ENCODE measurements around the gene RNF123.
"Not testable (repeated sequence)": the region's sequence is repeated elsewhere in the genome, so short reads cannot be mapped to it uniquely, and the experiment has no call there.

Gene RNF123

GRCh38 chr3:49673715-49674496 is 15.5 kb upstream of the RNF123 start, which contains the start of gene APEH:
Gene APEH, plus strand, starts transcription at chr3:49674351. Its CDS starts 51 bp downstream, at chr3:49674402.
- H3K4me3 ChIP-seq (ENCODE audit: low read length), result peak within 1 kb of the TSS; percentile 88
- H3K27me3 ChIP-seq (ENCODE audit: control insufficient read depth, insufficient read depth, low read length), result no peaks in the 10 kb centered on the region
- peak within 1 kb of the TSS; percentile 89 for H3K27ac ChIP-seq (ENCODE audit: low read depth, low read length)
- H3K4me1 ChIP-seq (ENCODE audit: control insufficient read depth, insufficient read depth, low read length), result peaks cover 7% of the 10 kb centered on the region
- H3K9ac ChIP-seq (ENCODE audit: low read length), result peak within 1 kb of the TSS; percentile 77
- peaks cover 20% of the 10 kb centered on the region for H3K36me3 ChIP-seq (ENCODE audit: control insufficient read depth, insufficient read depth, low read length)

DNA sequence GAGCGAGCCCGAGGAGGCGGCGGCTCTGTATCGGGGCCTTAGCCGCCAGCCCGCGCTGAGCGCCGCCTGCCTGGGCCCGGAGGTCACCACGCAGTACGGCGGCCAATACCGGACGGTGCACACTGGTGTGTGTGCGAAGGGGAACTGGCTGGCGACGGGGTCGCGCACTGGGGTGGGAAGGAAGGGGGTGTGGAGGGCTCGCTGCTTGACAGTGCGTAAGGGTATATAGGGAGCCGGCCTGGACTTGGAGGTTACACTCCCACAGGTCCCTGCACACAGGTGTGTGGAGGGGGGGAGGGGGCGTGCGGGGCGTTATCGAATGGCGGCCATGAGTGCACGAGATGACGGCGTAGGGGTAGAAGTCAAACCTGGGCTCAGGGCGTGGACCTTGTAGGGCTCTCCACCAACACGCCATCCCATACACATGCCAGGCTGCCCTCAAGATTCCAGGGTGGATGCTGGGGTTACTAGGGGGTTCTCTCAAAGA is 14.8 kb upstream of the RNF123 start:
- Histone ChIP-seq H3K9ac (ENCODE audit: low read length) (peak overlapping the region; percentile 77), H3K4me1 (ENCODE audit: control insufficient read depth, insufficient read depth, low read length) (peaks cover 7% of the 10 kb centered on the region), H3K36me3 (ENCODE audit: control insufficient read depth, insufficient read depth, low read length) (peaks cover 25% of the 10 kb centered on the region), H3K4me3 (ENCODE audit: low read length) (peak overlapping the region; percentile 88), H3K27me3 (ENCODE audit: control insufficient read depth, insufficient read depth, low read length) (no peaks in the 10 kb centered on the region), H3K27ac (ENCODE audit: low read depth, low read length) (peak overlapping the region; percentile 89)

DNA sequence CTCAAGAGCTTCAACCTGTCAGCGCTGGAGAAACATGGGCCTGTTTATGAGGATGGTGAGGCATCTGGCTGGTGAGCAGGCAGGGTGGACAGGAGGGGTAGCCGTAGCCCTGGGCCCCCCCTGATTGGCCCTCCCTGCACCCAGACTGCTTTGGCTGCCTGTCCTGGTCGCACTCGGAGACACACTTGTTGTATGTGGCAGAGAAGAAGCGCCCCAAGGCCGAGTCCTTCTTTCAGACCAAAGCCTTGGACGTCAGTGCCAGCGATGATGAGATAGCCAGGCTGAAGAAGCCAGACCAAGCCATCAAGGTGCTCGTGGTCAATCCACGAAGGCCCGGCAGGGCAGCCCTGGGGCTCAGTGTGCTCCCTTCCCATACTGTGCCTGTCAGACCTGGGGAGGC is 13.4 kb upstream of the RNF123 start:
- no peak overlapping the region for H3K9ac ChIP-seq (ENCODE audit: low read length)
- peaks cover 38% of the 10 kb centered on the region for H3K36me3 ChIP-seq (ENCODE audit: control insufficient read depth, insufficient read depth, low read length)
- H3K27ac ChIP-seq (ENCODE audit: low read depth, low read length), result no peak overlapping the region
- no peak overlapping the region for H3K4me3 ChIP-seq (ENCODE audit: low read length)
- H3K27me3 ChIP-seq (ENCODE audit: control insufficient read depth, insufficient read depth, low read length), result no peaks in the 10 kb centered on the region
- H3K4me1 ChIP-seq (ENCODE audit: control insufficient read depth, insufficient read depth, low read length), result peaks cover 7% of the 10 kb centered on the region

GRCh38 chr3:49680493-49681231 is 8.7 kb upstream of the RNF123 start:
- Histone ChIP-seq H3K4me1 (ENCODE audit: control insufficient read depth, insufficient read depth, low read length) (no peaks in the 10 kb centered on the region), H3K36me3 (ENCODE audit: control insufficient read depth, insufficient read depth, low read length) (peaks cover 63% of the 10 kb centered on the region), H3K27me3 (ENCODE audit: control insufficient read depth, insufficient read depth, low read length) (peaks cover 3% of the 10 kb centered on the region), H3K27ac (ENCODE audit: low read depth, low read length) (no peak overlapping the region), H3K9ac (ENCODE audit: low read length) (no peak overlapping the region), H3K4me3 (ENCODE audit: low read length) (no peak overlapping the region)

- H3K4me3 ChIP-seq (ENCODE audit: low read length), result no peak overlapping the region
- H3K9ac ChIP-seq (ENCODE audit: low read length), result no peak overlapping the region
Observed at GRCh38 chr3:49681232-49681522, 8.2 kb upstream of the RNF123 start.

DNA sequence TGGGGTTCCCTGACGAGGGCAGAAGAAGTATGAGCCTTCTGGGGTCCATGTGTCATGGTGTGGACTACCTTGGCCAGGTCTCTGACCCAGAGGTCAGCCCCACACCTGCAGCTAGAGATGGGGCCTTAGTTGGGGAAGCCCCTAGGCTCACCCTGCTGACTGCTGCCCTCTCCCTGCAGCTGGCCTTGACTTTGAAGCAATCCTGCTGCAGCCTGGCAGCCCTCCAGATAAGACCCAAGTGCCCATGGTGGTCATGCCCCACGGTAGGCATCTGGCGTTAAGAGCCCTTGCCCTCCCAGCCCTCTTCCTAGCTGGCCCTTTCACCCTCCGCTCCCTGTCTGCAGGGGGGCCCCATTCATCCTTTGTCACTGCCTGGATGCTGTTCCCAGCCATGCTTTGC is 7.8 kb upstream of the RNF123 start:
- H3K27ac ChIP-seq (ENCODE audit: low read depth, low read length), result no peak overlapping the region

More at GRCh38 chr3:49681232-49681522, 8.2 kb upstream of the RNF123 start:
- H3K4me1 ChIP-seq (ENCODE audit: control insufficient read depth, insufficient read depth, low read length), result no peaks in the 10 kb centered on the region
- no peak overlapping the region for H3K27ac ChIP-seq (ENCODE audit: low read depth, low read length)
- peaks cover 63% of the 10 kb centered on the region for H3K36me3 ChIP-seq (ENCODE audit: control insufficient read depth, insufficient read depth, low read length)
- H3K27me3 ChIP-seq (ENCODE audit: control insufficient read depth, insufficient read depth, low read length), result peaks cover 3% of the 10 kb centered on the region

GRCh38 chr3:49683162-49683561 is 6.2 kb upstream of the RNF123 start:
- Histone ChIP-seq H3K4me1 (ENCODE audit: control insufficient read depth, insufficient read depth, low read length) (no peaks in the 10 kb centered on the region), H3K4me3 (ENCODE audit: low read length) (no peak overlapping the region), H3K36me3 (ENCODE audit: control insufficient read depth, insufficient read depth, low read length) (peaks cover 46% of the 10 kb centered on the region), H3K9ac (ENCODE audit: low read length) (no peak overlapping the region), H3K27me3 (ENCODE audit: control insufficient read depth, insufficient read depth, low read length) (peaks cover 3% of the 10 kb centered on the region), H3K27ac (ENCODE audit: low read depth, low read length) (no peak overlapping the region)

More for the DNA sequence above, 7.8 kb upstream of the RNF123 start:
- no peak overlapping the region for H3K9ac ChIP-seq (ENCODE audit: low read length)
- H3K4me1 ChIP-seq (ENCODE audit: control insufficient read depth, insufficient read depth, low read length), result no peaks in the 10 kb centered on the region
- no peak overlapping the region for H3K4me3 ChIP-seq (ENCODE audit: low read length)
- H3K27me3 ChIP-seq (ENCODE audit: control insufficient read depth, insufficient read depth, low read length), result peaks cover 3% of the 10 kb centered on the region
- peaks cover 62% of the 10 kb centered on the region for H3K36me3 ChIP-seq (ENCODE audit: control insufficient read depth, insufficient read depth, low read length)

DNA sequence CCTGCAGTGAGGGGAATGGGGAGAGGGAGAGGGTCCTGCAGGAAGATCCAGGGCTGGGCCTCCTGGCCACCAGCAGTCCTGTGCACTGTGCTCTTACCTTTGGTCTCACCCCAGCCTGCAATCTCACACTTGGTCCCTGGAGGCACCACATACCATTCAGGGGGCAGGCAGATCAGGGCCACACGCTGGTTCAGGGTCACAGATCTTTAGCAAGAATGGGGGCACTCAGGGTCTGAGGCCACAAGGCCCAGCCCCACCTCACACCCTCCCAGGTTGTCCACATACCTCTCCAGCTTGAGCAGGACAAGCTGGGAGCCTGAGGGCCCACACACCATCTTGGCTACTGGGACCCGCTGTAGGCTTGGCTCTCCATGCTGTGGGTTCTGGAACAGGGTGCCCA is 4.9 kb upstream of the RNF123 start:
- H3K4me1 ChIP-seq (ENCODE audit: control insufficient read depth, insufficient read depth, low read length); H3K27ac ChIP-seq (ENCODE audit: low read depth, low read length); H3K4me3 ChIP-seq (ENCODE audit: low read length); H3K9ac ChIP-seq (ENCODE audit: low read length); H3K27me3 ChIP-seq (ENCODE audit: control insufficient read depth, insufficient read depth, low read length): not testable (repeated sequence)
- peaks cover 39% of the 10 kb centered on the region for H3K36me3 ChIP-seq (ENCODE audit: control insufficient read depth, insufficient read depth, low read length)

DNA sequence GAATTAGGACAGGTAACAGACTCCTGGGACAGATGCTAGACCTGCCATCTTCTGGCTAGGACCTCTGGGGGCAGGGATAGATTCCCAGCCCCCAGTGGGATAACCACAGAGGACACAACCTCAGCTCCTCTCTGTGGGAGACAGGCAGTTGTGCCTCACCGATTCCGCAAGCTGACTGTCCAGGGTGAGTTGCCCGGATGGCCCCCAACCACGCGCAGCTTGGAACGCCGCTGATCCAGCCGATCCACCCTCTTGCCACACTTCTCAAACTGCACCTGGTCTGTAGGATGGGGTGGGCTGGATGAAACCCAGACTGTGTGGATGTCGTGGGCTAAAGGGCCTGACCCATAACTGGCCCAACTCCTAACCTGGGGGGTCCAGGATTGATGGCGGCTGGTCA is 4.3 kb upstream of the RNF123 start:
- H3K27me3 ChIP-seq (ENCODE audit: control insufficient read depth, insufficient read depth, low read length); H3K9ac ChIP-seq (ENCODE audit: low read length); H3K4me1 ChIP-seq (ENCODE audit: control insufficient read depth, insufficient read depth, low read length); H3K27ac ChIP-seq (ENCODE audit: low read depth, low read length); H3K4me3 ChIP-seq (ENCODE audit: low read length): not testable (repeated sequence)
- peaks cover 33% of the 10 kb centered on the region for H3K36me3 ChIP-seq (ENCODE audit: control insufficient read depth, insufficient read depth, low read length)

GRCh38 chr3:49685846-49686245 is 3.5 kb upstream of the RNF123 start:
- H3K4me1 ChIP-seq (ENCODE audit: control insufficient read depth, insufficient read depth, low read length); H3K27me3 ChIP-seq (ENCODE audit: control insufficient read depth, insufficient read depth, low read length); H3K27ac ChIP-seq (ENCODE audit: low read depth, low read length); H3K4me3 ChIP-seq (ENCODE audit: low read length); H3K9ac ChIP-seq (ENCODE audit: low read length): not testable (repeated sequence)
- peaks cover 26% of the 10 kb centered on the region for H3K36me3 ChIP-seq (ENCODE audit: control insufficient read depth, insufficient read depth, low read length)

DNA sequence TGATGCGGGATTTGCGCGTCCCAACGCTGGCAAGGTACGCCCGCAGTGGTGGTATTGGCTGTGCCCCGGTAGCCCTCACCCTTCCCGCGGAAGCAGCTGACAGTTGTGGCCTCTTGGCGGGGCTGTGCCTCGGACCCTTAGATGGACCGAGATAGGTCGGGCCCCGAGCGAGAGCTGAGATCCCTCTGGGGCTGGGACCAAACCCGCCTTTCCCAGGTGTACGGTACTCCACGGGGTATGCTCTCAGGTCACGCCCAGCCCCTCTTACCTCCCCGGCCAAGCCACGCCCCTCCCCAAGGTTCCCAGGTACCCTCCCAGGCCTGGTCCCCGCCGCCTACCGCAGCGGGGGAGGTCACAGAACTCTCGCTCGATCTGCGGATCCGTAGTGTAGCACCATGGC is 3.0 kb upstream of the RNF123 start:
- H3K36me3 ChIP-seq (ENCODE audit: control insufficient read depth, insufficient read depth, low read length), result peaks cover 24% of the 10 kb centered on the region
- peak overlapping the region; percentile 41 for H3K4me3 ChIP-seq (ENCODE audit: low read length)
- not testable (repeated sequence) for H3K27me3 ChIP-seq (ENCODE audit: control insufficient read depth, insufficient read depth, low read length); H3K4me1 ChIP-seq (ENCODE audit: control insufficient read depth, insufficient read depth, low read length); H3K27ac ChIP-seq (ENCODE audit: low read depth, low read length); H3K9ac ChIP-seq (ENCODE audit: low read length)

DNA sequence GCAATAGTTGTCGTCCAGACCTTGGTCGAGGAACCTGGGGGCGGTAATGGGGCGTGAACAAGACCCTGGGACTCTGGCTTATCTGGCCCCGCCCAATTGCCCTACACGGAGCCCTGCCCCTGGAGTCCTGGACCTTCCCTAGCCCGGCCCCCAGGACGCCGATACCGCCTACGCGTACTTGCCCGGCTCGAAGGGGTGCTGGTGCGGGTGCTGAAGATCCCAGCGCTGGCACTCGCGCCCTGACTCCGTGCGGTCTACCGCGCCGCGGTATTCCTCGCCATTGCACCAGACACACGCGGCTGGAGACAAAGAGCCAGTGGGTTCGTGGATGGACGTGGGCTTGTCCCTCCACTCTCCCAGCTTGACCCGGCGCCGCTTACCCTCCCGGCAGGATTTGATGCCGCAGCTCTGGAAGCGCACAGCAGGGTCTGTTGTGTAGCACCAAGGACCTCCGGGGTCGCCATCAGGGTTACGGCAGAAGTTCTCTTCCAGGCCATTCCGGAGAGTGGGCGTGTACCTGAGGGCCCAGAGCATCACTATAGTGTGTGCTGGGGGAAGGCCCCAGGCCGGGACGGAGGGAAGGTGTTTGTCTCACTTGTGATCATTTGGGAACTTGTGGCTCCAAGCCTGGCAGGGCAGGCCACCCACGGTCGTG is 2.5 kb upstream of the RNF123 start:
- not testable (repeated sequence) for H3K27me3 ChIP-seq (ENCODE audit: control insufficient read depth, insufficient read depth, low read length); H3K27ac ChIP-seq (ENCODE audit: low read depth, low read length); H3K4me1 ChIP-seq (ENCODE audit: control insufficient read depth, insufficient read depth, low read length); H3K9ac ChIP-seq (ENCODE audit: low read length)
- Histone ChIP-seq H3K4me3 (ENCODE audit: low read length) (peak overlapping the region; percentile 41), H3K36me3 (ENCODE audit: control insufficient read depth, insufficient read depth, low read length) (peaks cover 20% of the 10 kb centered on the region)
